ENCODE measurements around the gene C16orf54.
"Not testable (repeated sequence)": the region's sequence is repeated elsewhere in the genome, so short reads cannot be mapped to it uniquely, and the experiment has no call there.

C16orf54 gene

GRCh38 chr16:29742683-29743275 lies 3.0 kb downstream of the C16orf54 start:
- no peak overlapping the region for H3K27ac ChIP-seq (ENCODE audit: low read depth, low read length)
- no peak overlapping the region for H3K4ac ChIP-seq (ENCODE audit: low read depth, low read length)
- H2BK120ac ChIP-seq (ENCODE audit: insufficient read depth, low read length, poor library complexity): no peak overlapping the region
- H2AK5ac ChIP-seq (ENCODE audit: low read length): no peak overlapping the region
- no peaks in the 10 kb centered on the region for H3K79me2 ChIP-seq (ENCODE audit: control insufficient read depth, insufficient read depth, low read length, poor library complexity)
- no peak overlapping the region for H4K12ac ChIP-seq (ENCODE audit: low read depth, low read length)
- no peak overlapping the region for H3K23ac ChIP-seq (ENCODE audit: low read length)
- H4K91ac ChIP-seq (ENCODE audit: low read depth, low read length): no peak overlapping the region
- no peak for DNase-seq
- H2BK12ac ChIP-seq (ENCODE audit: low read length): no peak overlapping the region
- no peak overlapping the region for H2AFZ ChIP-seq (ENCODE audit: insufficient read depth, low read length, poor library complexity)
- H3K9ac ChIP-seq (ENCODE audit: low read length): no peak overlapping the region
- H3K9me3 ChIP-seq (ENCODE audit: insufficient read depth, low read depth, low read length): no peaks in the 10 kb centered on the region
- no peaks in the 10 kb centered on the region for H3K79me1 ChIP-seq (ENCODE audit: low read length)
- H3K27me3 ChIP-seq (ENCODE audit: insufficient read depth, low read length): no peaks in the 10 kb centered on the region
- no peak overlapping the region for H3K4me2 ChIP-seq (ENCODE audit: low read length)
- no peak overlapping the region for H3K4me3 ChIP-seq (ENCODE audit: low read depth, low read length)
- no peaks in the 10 kb centered on the region for H3K36me3 ChIP-seq (ENCODE audit: control insufficient read depth in 1 of 2, insufficient read depth in 2 of 2, low read length in 2 of 2)
- H3K4me1 ChIP-seq (ENCODE audit: control insufficient read depth in 1 of 2, insufficient read depth in 2 of 2, low read length in 2 of 2): peaks cover 0 to 2% of the 10 kb centered on the region in 2 experiments
- no peak overlapping the region for H3K18ac ChIP-seq (ENCODE audit: low read length)
- H4K8ac ChIP-seq (ENCODE audit: low read depth, low read length): no peak overlapping the region
- WGBS (ENCODE audit: extremely low coverage, insufficient coverage, insufficient read length): no CpG with 5 or more reads among the region's 7 CpGs
- no peak overlapping the region for H2BK5ac ChIP-seq (ENCODE audit: low read depth, low read length, poor library complexity)
- no peak overlapping the region for H3K14ac ChIP-seq (ENCODE audit: low read length)

GRCh38 chr16:29740630-29741015 lies 5.2 kb downstream of the C16orf54 start:
- not testable (repeated sequence) for H3K4ac ChIP-seq (ENCODE audit: low read depth, low read length); H3K4me2 ChIP-seq (ENCODE audit: low read length); H2BK120ac ChIP-seq (ENCODE audit: insufficient read depth, low read length, poor library complexity); H3K9ac ChIP-seq (ENCODE audit: low read length); H4K12ac ChIP-seq (ENCODE audit: low read depth, low read length); H3K27me3 ChIP-seq (ENCODE audit: insufficient read depth, low read length); H3K36me3 ChIP-seq (ENCODE audit: control insufficient read depth in 1 of 2, insufficient read depth in 2 of 2, low read length in 2 of 2); H3K14ac ChIP-seq (ENCODE audit: low read length); H4K91ac ChIP-seq (ENCODE audit: low read depth, low read length); H3K4me1 ChIP-seq (ENCODE audit: control insufficient read depth in 1 of 2, insufficient read depth in 2 of 2, low read length in 2 of 2); H3K27ac ChIP-seq (ENCODE audit: low read depth, low read length); DNase-seq; H3K79me1 ChIP-seq (ENCODE audit: low read length); H3K79me2 ChIP-seq (ENCODE audit: control insufficient read depth, insufficient read depth, low read length, poor library complexity); H2AFZ ChIP-seq (ENCODE audit: insufficient read depth, low read length, poor library complexity); H2BK12ac ChIP-seq (ENCODE audit: low read length); H3K4me3 ChIP-seq (ENCODE audit: low read depth, low read length); H3K9me3 ChIP-seq (ENCODE audit: insufficient read depth, low read depth, low read length); H2AK5ac ChIP-seq (ENCODE audit: low read length); H2BK5ac ChIP-seq (ENCODE audit: low read depth, low read length, poor library complexity); H4K8ac ChIP-seq (ENCODE audit: low read depth, low read length); H3K23ac ChIP-seq (ENCODE audit: low read length); H3K18ac ChIP-seq (ENCODE audit: low read length)
- no CpG with 5 or more reads among the region's 11 CpGs for WGBS (ENCODE audit: extremely low coverage, insufficient coverage, insufficient read length)

GRCh38 chr16:29739927-29740629 lies 5.7 kb downstream of the C16orf54 start:
- DNase-seq; H3K79me1 ChIP-seq (ENCODE audit: low read length); H4K8ac ChIP-seq (ENCODE audit: low read depth, low read length); H3K27me3 ChIP-seq (ENCODE audit: insufficient read depth, low read length); H3K23ac ChIP-seq (ENCODE audit: low read length); H3K14ac ChIP-seq (ENCODE audit: low read length); H3K4me3 ChIP-seq (ENCODE audit: low read depth, low read length); H3K27ac ChIP-seq (ENCODE audit: low read depth, low read length); H3K9ac ChIP-seq (ENCODE audit: low read length); H3K79me2 ChIP-seq (ENCODE audit: control insufficient read depth, insufficient read depth, low read length, poor library complexity); H2AK5ac ChIP-seq (ENCODE audit: low read length); H3K4ac ChIP-seq (ENCODE audit: low read depth, low read length); H2BK120ac ChIP-seq (ENCODE audit: insufficient read depth, low read length, poor library complexity); H3K18ac ChIP-seq (ENCODE audit: low read length); H2AFZ ChIP-seq (ENCODE audit: insufficient read depth, low read length, poor library complexity); H2BK12ac ChIP-seq (ENCODE audit: low read length); H4K12ac ChIP-seq (ENCODE audit: low read depth, low read length); H3K4me2 ChIP-seq (ENCODE audit: low read length); H4K91ac ChIP-seq (ENCODE audit: low read depth, low read length); H3K4me1 ChIP-seq (ENCODE audit: control insufficient read depth in 1 of 2, insufficient read depth in 2 of 2, low read length in 2 of 2); H2BK5ac ChIP-seq (ENCODE audit: low read depth, low read length, poor library complexity); H3K36me3 ChIP-seq (ENCODE audit: control insufficient read depth in 1 of 2, insufficient read depth in 2 of 2, low read length in 2 of 2); H3K9me3 ChIP-seq (ENCODE audit: insufficient read depth, low read depth, low read length): not testable (repeated sequence)
- WGBS (ENCODE audit: extremely low coverage, insufficient coverage, insufficient read length): 100% methylated on average over 1 of the region's 6 CpGs

DNA sequence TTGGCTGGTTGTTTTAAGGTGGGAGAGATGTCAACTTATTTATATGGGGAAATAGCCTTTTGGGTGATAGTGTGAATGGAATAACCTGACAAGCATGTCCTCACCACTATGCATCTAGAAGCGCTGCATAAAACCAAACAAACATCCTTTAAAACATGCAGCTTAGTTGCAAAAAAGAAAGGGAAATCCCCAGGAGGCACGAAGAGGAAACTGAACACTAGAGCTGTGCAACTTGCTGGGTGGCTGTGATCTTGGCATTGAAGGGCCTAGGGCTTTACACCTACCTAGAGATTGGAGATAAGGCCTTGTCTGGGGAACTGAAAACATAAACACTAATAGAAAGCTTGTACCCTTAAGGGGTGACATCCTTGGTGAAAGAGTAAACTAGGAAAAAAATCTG lies 7.3 kb downstream of the C16orf54 start:
- Histone ChIP-seq H3K4me2 (ENCODE audit: low read length) (no peak overlapping the region), H2BK5ac (ENCODE audit: low read depth, low read length, poor library complexity) (no peak overlapping the region), H4K8ac (ENCODE audit: low read depth, low read length) (no peak overlapping the region), H3K79me1 (ENCODE audit: low read length) (no peaks in the 10 kb centered on the region), H3K23ac (ENCODE audit: low read length) (no peak overlapping the region), H2AFZ (ENCODE audit: insufficient read depth, low read length, poor library complexity) (no peak overlapping the region), H3K14ac (ENCODE audit: low read length) (no peak overlapping the region), H3K27me3 (ENCODE audit: insufficient read depth, low read length) (no peaks in the 10 kb centered on the region), H4K12ac (ENCODE audit: low read depth, low read length) (no peak overlapping the region), H3K27ac (ENCODE audit: low read depth, low read length) (no peak overlapping the region), H2BK12ac (ENCODE audit: low read length) (no peak overlapping the region), H4K91ac (ENCODE audit: low read depth, low read length) (no peak overlapping the region), H3K9ac (ENCODE audit: low read length) (no peak overlapping the region), H3K4me1 (ENCODE audit: control insufficient read depth in 1 of 2, insufficient read depth in 2 of 2, low read length in 2 of 2) (peaks cover 0 to 2% of the 10 kb centered on the region in 2 experiments), H3K79me2 (ENCODE audit: control insufficient read depth, insufficient read depth, low read length, poor library complexity) (no peaks in the 10 kb centered on the region), H3K36me3 (ENCODE audit: control insufficient read depth in 1 of 2, insufficient read depth in 2 of 2, low read length in 2 of 2) (no peaks in the 10 kb centered on the region), H3K4me3 (ENCODE audit: low read depth, low read length) (no peak overlapping the region), H2BK120ac (ENCODE audit: insufficient read depth, low read length, poor library complexity) (no peak overlapping the region), H3K9me3 (ENCODE audit: insufficient read depth, low read depth, low read length) (no peaks in the 10 kb centered on the region), H3K4ac (ENCODE audit: low read depth, low read length) (no peak overlapping the region), H3K18ac (ENCODE audit: low read length) (no peak overlapping the region), H2AK5ac (ENCODE audit: low read length) (no peak overlapping the region)
- WGBS (ENCODE audit: extremely low coverage, insufficient coverage, insufficient read length): no CpG with 5 or more reads among the region's 2 CpGs
- DNase-seq: no peak
